GM19239 (cell line): ENCODE measurements around the gene COLEC12.
A peak's percentile ranks its signal among the peaks of the same experiment; 100 is the strongest.
"Not testable (repeated sequence)": the region's sequence is repeated elsewhere in the genome, so short reads cannot be mapped to it uniquely, and the experiment has no call there.

Source experiments
- DNase-seq: peaks from one replicate; pipeline ENCODE4 v3.0.0; 2011; ENCODE audit warnings: low spot score; ENCODE audit not compliant: insufficient read length
- FAIRE-seq: peaks from 2 replicates; lab custom pipeline; 2011; peaks lifted over from hg19 to GRCh38; lab: Jason Lieb, UNC

Gene COLEC12

DNA sequence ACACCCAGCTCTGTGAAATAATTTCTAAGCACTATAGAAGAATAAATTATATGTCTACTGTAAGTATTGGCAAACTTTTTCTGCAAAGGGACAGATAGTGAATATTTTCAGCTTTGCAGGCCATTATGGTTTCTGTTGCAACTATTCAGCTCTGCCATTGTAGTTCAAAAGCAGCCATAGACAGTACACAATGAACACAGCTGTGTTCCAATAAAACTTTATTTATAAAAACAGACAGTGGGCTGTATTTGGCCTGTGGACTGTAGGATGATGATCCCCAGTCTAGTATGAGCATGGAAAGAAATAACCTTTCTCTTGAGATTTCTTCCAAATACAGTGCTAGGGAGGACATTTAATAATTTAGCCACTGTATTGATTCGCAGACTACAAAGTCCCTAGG, 197.5 kb downstream of the COLEC12 start:
- DNase-seq (no peak), FAIRE-seq (no peak)

GRCh38 chr18:302097-302496, 198.4 kb downstream of the COLEC12 start:
- no peak for FAIRE-seq
- no peak for DNase-seq

- DNase-seq (no peak), FAIRE-seq (no peak)
Measured at GRCh38 chr18:297936-298335, 202.6 kb downstream of the COLEC12 start.

DNA sequence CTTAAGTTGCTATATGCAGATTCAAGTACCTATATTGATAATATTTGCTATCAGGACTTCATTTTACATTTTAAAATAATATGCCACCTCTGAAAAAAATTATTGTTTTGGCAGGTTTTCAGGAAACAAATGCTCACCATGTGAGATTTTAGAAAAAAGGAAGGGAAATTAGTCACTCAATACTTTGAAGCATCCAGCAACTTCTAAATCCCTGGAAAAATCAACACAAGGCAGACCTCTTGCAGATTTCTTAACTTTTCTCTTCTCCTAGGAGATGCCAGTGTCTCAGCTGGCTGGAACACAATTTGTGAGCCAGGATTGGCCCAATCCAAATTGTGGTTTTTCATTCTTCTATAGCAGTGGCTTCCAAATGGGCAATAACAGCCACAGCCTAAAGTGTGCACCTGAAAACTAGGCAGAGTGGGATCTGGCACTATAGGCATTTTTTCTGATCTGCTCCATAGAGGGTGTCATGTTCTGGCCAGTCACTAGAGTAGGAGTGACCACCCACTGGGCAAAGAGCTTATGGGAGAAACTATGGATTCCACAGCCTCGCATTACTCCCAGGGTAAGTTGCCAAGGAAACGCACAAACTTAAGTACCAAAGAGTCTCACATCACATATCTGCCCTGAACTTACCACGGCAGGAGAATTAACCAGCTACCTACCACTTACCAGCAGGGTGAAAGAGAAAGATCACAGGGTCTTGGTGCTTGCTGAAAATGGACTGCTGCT, 204.6 kb downstream of the COLEC12 start:
- FAIRE-seq (no peak), DNase-seq (no peak)

GRCh38 chr18:294566-294965, 205.9 kb downstream of the COLEC12 start:
- DNase-seq (no peak), FAIRE-seq (no peak)

DNA sequence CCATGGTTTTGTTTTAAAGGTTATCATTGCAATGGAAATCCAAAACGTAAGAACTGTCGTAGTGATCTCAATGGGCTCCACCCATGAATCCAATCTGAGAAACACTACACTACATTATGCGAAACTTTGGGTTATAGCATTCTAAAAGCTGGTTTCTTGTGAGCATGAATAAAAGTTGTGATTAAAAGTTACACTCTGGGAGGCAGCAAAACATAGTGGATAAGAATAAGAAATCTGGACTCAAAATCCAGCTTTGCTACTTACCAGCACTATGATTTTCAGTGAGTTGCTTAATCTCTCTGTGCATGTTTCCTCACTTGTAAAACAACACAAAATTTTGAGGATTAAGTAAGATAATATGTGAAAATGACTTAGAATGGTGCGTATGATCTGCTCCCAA, 207.0 kb downstream of the COLEC12 start:
- no peak for FAIRE-seq
- DNase-seq: no peak

DNA sequence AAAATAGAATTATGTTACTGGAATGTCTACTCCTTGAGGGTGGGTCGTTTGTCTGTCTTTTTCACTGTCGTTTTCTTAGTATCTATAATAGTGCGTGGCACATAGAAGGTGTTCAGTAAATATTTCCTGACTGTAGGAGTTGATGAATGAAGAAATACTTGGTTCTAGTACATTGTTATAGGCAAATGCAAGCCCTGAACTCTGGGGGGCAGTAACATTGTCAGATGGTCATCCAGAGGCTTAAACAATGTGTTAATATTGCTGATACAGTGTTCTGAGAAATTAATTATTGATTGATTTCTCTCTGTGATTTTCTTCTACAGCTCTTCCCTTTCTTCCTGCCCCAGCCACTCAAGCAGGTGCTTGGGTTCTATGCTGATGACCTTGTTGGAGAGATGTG, 208.2 kb downstream of the COLEC12 start:
- FAIRE-seq: no peak
- no peak for DNase-seq

- FAIRE-seq, DNase-seq: not testable (repeated sequence)
Measured at GRCh38 chr18:289970-290369, 210.5 kb downstream of the COLEC12 start.

DNA sequence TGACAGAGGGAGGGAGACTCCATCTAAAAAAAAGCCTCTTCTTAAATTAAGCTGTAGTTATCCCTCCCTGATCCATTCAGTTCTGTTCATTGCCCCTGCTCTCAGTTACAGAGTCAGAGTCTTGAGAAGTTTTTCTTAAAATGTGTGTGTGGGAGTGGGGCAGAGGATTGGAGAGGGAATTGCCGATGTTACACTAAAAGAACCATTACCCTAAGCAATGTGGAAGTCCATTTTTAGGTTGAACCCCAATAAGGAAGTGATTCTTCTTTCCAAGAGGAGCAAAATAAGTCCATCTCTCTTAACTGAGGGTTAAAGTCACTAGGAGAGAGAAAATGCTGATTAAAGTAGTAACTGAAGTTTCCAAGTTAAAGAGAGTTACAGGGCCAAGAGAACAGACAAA, 211.5 kb downstream of the COLEC12 start:
- DNase-seq: no peak
- no peak for FAIRE-seq

GRCh38 chr18:286515-287310, 213.8 kb downstream of the COLEC12 start:
- DNase-seq: no peak
- FAIRE-seq: no peak

DNA sequence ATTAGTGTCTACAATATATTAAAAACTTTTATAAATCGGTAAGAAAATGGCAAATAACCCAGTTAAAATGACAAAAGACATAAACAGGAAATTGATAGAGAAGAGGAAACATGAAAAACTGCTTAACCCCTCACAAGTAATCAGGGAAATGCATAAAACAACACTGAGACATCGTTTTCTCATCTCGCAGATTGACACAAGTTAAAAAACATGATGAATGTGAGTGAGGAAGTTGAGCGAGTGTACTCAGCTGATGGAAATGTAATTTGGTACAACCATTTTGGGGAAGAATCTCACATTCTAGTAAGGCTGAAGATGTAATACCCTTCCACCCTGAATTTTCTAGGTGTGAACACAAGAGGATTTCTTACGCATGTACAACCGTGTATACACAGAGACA, 214.7 kb downstream of the COLEC12 start:
- DNase-seq: no peak
- FAIRE-seq: no peak

DNA sequence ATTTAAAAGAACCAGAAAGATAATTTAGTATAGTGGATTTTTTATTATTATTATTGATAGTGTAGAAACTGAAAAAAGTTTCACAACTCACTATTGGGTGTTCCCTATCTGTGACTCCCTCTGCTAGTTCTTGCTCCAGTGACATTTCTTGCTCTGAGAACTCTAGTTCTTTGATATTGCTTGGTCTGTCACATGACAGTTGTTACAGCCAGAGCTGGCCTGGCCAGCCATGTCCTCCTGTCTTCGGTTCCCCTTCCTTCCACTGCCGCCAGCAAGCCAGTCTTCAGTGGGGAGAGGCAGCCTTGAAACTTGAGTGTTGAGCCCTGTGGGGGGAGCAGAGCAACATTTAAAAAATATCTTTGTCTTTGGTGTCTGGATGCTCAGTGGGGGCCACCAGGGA, 225.0 kb downstream of the COLEC12 start:
- DNase-seq (no peak), FAIRE-seq (no peak)

DNA sequence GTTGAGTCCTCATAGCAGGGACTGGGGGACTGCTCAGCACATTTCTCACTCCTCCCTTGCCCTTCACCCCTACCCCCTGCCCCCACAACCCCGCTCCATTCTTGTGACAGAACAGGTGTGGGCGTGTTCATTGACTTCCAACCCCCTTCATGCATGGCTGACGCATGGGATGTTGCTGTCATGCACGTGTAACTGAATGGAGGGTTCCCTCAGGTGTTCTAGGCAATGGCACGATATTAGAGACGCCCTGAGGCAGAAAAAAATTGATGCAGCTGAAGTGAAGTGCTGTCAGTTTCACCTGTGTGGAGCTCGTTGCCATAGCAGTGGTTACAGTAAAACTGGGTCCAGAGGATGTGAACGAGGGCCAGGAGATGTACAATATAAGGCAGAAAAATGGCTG, 226.2 kb downstream of the COLEC12 start:
- no peak for FAIRE-seq
- no peak for DNase-seq

GRCh38 chr18:273525-273924, 227.0 kb downstream of the COLEC12 start:
- DNase-seq: no peak
- FAIRE-seq: no peak

DNA sequence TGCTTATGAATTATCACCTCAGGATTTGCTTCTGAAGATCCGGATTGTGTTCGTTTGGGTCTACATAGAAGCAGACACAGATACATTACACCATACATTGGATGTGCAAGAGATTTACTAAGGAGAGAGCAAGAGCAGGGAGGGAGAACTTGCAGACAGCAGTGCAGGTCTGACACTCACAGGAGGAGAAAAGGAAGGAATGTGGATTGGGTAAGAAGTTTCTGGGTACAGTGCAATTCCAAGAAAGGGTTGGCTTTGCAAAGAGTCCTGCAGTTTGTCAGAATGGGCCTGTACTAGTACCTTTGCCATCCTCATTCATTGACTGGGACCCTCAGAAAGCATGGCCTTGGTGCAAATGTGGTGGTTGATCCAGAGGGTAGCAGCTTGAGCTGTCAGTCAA, 227.9 kb downstream of the COLEC12 start:
- no peak for FAIRE-seq
- DNase-seq: no peak

- no peak for DNase-seq
- no peak for FAIRE-seq
Measured at GRCh38 chr18:269480-270095, 230.9 kb downstream of the COLEC12 start.

- peak; percentile 88 for FAIRE-seq
- peak; percentile 72 for DNase-seq
Measured at GRCh38 chr18:267688-268552, 232.6 kb downstream of the COLEC12 start, which contains the start of gene THOC1. Gene THOC1 (minus strand): TSS chr18:268047. CDS start chr18:268019, 28 bp downstream.

GRCh38 chr18:267380-267687, 233.2 kb downstream of the COLEC12 start:
- DNase-seq (no peak), FAIRE-seq (peak; percentile 44)
